Cardiac fibroblast (primary cell): ENCODE results near the gene DHRS1.
A peak's percentile ranks its signal among the peaks of the same experiment; 100 is the strongest.
"Not testable (repeated sequence)": the region's sequence is repeated elsewhere in the genome, so short reads cannot be mapped to it uniquely, and the experiment has no call there.

Experiments used
- DNase-seq, 2 donors: peaks; one replicate each; pipeline versions ENCODE4 v3.0.0 to v3.0.0-alpha.2; 2010; ENCODE audit warnings: low read depth in 2 of 2
- H3K4me3 ChIP-seq, 2 donors: replicated peaks in 1 of 2; 1 replicate in 1 of 2; 2 replicates in 1 of 2; pipeline ENCODE4 v1.5.1; 2011; ENCODE audit warnings: low read depth in 2 of 2, low read length in 2 of 2, mild to moderate bottlenecking in 2 of 2, moderate library complexity in 1 of 2
- TF ChIP-seq, protein P1 (sequence below): IDR thresholded peaks from one replicate; pipeline ENCODE4 v1.5.1; 2011; ENCODE audit warnings: low read depth, mild to moderate bottlenecking, low read length, inconsistent platforms

DHRS1 gene

DNA sequence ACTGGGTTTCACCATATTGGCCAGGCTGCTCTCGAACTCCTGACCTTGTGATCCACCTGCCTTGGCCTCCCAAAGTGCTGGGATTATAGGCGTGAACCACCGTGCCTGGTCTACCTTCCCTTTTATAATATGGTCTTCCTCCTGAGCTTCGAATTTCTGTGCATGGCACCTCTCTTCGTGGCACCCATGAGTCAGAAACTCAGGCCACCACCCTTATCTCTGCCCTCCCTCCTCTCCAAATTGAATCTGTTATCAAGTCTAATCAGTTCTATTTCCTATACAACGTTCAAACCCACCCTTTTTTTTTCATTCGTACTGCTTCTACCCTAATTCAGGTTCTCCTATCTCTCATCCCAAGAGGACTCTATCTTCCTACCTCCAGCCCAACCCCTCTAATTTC lies 52.2 kb downstream of the DHRS1 start:
- no peak for DNase-seq
- TF ChIP-seq, protein P1, sequence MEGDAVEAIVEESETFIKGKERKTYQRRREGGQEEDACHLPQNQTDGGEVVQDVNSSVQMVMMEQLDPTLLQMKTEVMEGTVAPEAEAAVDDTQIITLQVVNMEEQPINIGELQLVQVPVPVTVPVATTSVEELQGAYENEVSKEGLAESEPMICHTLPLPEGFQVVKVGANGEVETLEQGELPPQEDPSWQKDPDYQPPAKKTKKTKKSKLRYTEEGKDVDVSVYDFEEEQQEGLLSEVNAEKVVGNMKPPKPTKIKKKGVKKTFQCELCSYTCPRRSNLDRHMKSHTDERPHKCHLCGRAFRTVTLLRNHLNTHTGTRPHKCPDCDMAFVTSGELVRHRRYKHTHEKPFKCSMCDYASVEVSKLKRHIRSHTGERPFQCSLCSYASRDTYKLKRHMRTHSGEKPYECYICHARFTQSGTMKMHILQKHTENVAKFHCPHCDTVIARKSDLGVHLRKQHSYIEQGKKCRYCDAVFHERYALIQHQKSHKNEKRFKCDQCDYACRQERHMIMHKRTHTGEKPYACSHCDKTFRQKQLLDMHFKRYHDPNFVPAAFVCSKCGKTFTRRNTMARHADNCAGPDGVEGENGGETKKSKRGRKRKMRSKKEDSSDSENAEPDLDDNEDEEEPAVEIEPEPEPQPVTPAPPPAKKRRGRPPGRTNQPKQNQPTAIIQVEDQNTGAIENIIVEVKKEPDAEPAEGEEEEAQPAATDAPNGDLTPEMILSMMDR, result no peak
- H3K4me3 ChIP-seq, result no peak overlapping the region

DNA sequence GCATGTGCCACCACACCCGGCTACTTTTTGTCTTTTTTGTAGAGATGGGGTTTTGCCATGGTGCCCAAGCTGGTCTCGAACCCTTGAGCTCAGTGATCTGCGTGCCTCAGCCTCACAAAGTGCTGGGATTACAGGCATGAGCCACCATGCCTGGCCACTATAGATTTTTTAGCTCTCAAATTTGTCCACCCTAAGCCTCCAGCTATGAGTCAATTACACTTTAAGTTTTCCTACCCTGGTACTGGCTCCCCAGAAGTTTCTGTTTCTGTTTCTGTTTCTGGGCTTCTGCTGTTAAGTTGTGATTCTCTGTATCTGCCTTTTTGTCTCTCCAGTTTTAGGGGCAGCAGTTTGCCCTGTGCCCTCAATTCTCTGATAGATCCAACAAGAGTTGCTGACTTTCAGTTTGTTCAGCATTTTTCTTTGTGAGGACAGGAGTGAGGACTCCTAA lies 52.8 kb downstream of the DHRS1 start:
- TF ChIP-seq, protein P1, result no peak
- no peak for DNase-seq
- H3K4me3 ChIP-seq, result no peak overlapping the region

DNA sequence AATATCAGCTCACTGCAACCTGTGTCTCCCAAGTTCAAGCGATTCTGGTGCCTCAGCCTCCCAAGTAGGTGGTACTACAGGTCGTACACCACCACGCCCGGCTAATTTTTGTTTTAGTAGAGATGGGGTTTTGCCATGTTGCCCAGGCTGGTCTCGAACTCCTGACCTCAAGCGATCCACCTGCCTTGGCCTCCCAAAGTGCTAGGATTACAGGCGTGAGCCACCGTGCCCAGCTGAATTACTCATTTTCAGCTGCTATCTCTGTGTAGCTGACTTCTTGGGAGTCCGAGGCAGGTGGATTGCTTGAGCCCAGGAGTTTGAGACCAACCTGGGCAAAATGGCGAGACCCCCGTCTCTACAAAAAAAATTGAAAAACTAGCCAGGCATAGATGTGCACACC lies 54.2 kb downstream of the DHRS1 start:
- DNase-seq, H3K4me3 ChIP-seq: not testable (repeated sequence)

DNA sequence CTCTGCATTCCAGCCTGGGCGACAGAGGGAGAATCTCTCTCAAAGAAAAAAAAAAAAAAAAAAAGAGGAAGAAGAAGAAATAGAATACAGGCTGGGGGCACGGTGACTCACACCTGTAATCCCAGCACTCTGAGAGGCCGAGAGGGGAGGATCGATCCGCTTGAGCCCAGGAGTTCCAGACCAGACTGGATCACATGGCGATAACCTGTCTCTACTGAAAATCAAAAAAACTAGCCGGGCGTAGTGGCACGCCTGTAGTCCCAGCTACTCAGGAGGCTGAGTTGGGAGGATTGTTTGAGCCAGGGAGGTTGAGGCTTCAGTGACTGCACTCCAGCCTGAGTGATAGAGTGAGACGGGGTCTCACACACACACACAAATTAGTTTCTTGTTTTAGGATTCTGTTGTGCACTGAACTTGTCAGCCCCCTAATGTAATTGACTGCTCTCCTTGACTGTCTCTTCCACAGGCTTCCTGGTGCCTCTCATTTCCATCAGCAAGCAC lies 56.2 kb downstream of the DHRS1 start:
- peak overlapping the region; percentile 88 to 89 for H3K4me3 ChIP-seq
- no peak for DNase-seq
- TF ChIP-seq, protein P1, result no peak

DNA sequence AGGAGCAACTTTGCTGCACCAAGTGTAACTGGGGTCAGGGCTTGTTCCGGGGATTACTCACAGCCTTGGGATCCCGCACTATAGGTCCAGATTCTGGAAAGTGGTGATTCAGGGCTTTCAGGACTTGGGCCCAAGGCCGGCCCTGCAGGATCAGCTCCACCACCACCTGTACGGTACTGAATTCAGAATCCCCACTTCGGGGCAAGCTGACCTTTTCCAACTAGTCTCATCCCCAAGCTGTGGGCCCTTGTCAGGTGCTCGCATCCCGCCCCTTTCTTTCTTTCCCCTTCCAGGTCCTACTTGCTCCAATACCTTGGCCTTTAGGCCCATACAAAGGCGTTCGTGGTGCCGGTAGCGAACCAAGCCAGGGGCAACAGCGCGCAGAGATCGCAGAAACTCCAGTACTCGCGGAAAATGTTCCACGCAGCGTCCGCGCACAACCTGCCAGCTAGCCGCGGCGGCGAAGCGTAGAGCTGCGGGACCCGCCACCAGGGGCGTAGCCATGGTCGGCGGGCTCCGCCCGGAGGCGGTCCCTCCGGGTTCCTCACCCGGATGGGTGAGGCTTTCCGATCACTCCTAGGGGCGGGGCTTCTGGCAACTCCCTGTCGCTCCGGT lies 57.6 kb downstream of the DHRS1 start:
- TF ChIP-seq, protein P1, result peak; percentile 40
- peak; percentile 93 to 94 for DNase-seq
- peak overlapping the region; percentile 88 to 89 for H3K4me3 ChIP-seq
